Esophagus mucosa (tissue), 1 donor: ENCODE results near the gene EPM2A. TPM values are rescaled to one million over a fixed set of nuclear protein-coding genes. Genes with fewer than 3 reads are reported as not detected.
A peak's percentile ranks its signal among the peaks of the same experiment; 100 is the strongest.

Source experiments
- ATAC-seq: fragments of 200-7000 bp; cut with Tn5 transposase; one replicate; pipeline ENCODE4 v1.9.1; 2020
- total RNA-seq: library from RNA; stranded (reverse); gene quantifications from one replicate; pipeline ENCODE4 v1.2.4, GENCODE V29; 2023
- donor health status: DM: yes; HTN: yes; CAD: no.

The EPM2A gene
- total RNA-seq, 1 donor from 2014 or later = 3.8 TPM

- ATAC-seq = no peak
These were observed 133.9 kb downstream of the EPM2A start for GRCh38 chr6:145601397-145601796.

- no peak for ATAC-seq
These were observed 135.0 kb downstream of the EPM2A start for GRCh38 chr6:145600299-145600698.

GRCh38 chr6:145588981-145589380, 146.3 kb downstream of the EPM2A start:
- no peak for ATAC-seq

- no peak for ATAC-seq
These were observed 148.0 kb downstream of the EPM2A start for GRCh38 chr6:145587334-145587733.

DNA sequence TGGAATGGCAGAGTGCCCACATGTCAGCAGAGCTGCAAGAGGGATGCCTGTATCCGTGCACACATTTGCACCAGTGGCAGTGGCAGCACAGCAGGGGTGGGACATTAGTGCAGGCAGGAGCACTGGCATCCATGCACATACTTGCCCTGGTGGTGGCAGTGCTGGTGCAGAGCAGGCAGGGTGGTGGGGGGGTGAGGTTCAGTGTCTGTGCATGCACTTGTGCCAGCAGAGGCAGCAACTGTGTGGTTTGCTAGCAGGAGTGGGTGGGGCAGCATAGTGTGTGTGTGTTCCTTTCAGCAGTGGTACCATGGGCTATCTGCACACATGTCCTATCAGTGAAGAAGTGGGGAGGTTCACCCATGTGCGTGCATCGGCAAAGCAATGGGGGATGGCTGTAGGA, 151.6 kb downstream of the EPM2A start:
- peak; percentile 15 for ATAC-seq

Other genes starting within 250 kb of the EPM2A start
- 3.8 TPM for gene FBXO30, start 79.3 kb upstream of the EPM2A start, total RNA-seq
- 7.9 TPM for gene SHPRH, start 228.8 kb upstream of the EPM2A start, total RNA-seq